WTC11 (cell line): ENCODE measurements around the gene ENTPD8. TPM values are rescaled to one million over a fixed set of nuclear protein-coding genes. Genes with fewer than 3 reads are reported as not detected.

Experiments
- MYBL2 ChIP-seq: sonication (generic); formaldehyde crosslinking; IDR thresholded peaks from 2 replicates; pipeline ENCODE4 v1.8.1; 2023; ENCODE audit warnings: mild to moderate bottlenecking, moderate library complexity, missing genetic modification reagents
- NFATC4 ChIP-seq: fragments of 250-450 bp; sonication (Bioruptor Pico); IDR thresholded peaks from 2 replicates; pipeline ENCODE4 v1.9.0; 2021; ENCODE audit warnings: mild to moderate bottlenecking
- RELA ChIP-seq: sonication (generic); formaldehyde crosslinking; IDR thresholded peaks from 2 replicates; pipeline ENCODE4 v1.8.1; 2022; ENCODE audit warnings: missing genetic modification reagents, mild to moderate bottlenecking, borderline replicate concordance
- SMAD3 ChIP-seq: sonication (generic); formaldehyde crosslinking; IDR thresholded peaks from 2 replicates; pipeline ENCODE4 v1.8.0; 2022; ENCODE audit warnings: missing genetic modification reagents, mild to moderate bottlenecking, borderline replicate concordance
- TCF7 ChIP-seq: sonication (generic); formaldehyde crosslinking; IDR thresholded peaks from 2 replicates; pipeline ENCODE4 v1.8.0; 2022; ENCODE audit warnings: mild to moderate bottlenecking, low read depth, missing genetic modification reagents, moderate library complexity
- ZBTB21 ChIP-seq: sonication (generic); formaldehyde crosslinking; IDR thresholded peaks from 2 replicates; pipeline ENCODE4 v1.8.1; 2023; ENCODE audit warnings: mild to moderate bottlenecking, missing genetic modification reagents, borderline replicate concordance
- total RNA-seq: library from RNA; stranded (reverse); gene quantifications from 3 replicates; pipeline ENCODE4 v1.2.3, GENCODE V29; 2021
- TF ChIP-seq, protein P1 (sequence below): sonication (generic); formaldehyde crosslinking; IDR thresholded peaks from 2 replicates; pipeline ENCODE4 v1.8.1; 2023; ENCODE audit warnings: mild to moderate bottlenecking, missing genetic modification reagents
- TF ChIP-seq, protein P2 (sequence below): sonication (generic); formaldehyde crosslinking; IDR thresholded peaks from 2 replicates; pipeline ENCODE4 v1.8.0; 2022; ENCODE audit warnings: mild to moderate bottlenecking, missing genetic modification reagents
- TF ChIP-seq, protein P3 (sequence below): sonication (generic); formaldehyde crosslinking; conservative IDR thresholded peaks from 2 replicates; pipeline ENCODE4 v1.8.1; 2022; ENCODE audit warnings: mild to moderate bottlenecking, missing genetic modification reagents
- TF ChIP-seq, protein P4 (sequence below): fragments of 250-450 bp; sonication (Bioruptor Pico); IDR thresholded peaks from 2 replicates; pipeline ENCODE4 v1.9.0; 2021; ENCODE audit warnings: mild to moderate bottlenecking, borderline replicate concordance
- TF ChIP-seq, protein P5 (sequence below): fragments of 250-450 bp; sonication (Bioruptor Pico); IDR thresholded peaks from 2 replicates; pipeline ENCODE4 v2.1.2; 2022; ENCODE audit warnings: mild to moderate bottlenecking, moderate library complexity
- TF ChIP-seq, protein P6 (sequence below): sonication (generic); formaldehyde crosslinking; conservative IDR thresholded peaks from 2 replicates; pipeline ENCODE4 v1.8.1; 2023; ENCODE audit warnings: mild to moderate bottlenecking, low read depth, missing genetic modification reagents, moderate library complexity
- TF ChIP-seq, protein P7 (sequence below): sonication (generic); formaldehyde crosslinking; IDR thresholded peaks from 2 replicates; pipeline ENCODE4 v1.8.1; 2023; ENCODE audit warnings: mild to moderate bottlenecking, missing genetic modification reagents, moderate library complexity
- TF ChIP-seq, protein P8 (sequence below): fragments of 250-450 bp; sonication (Bioruptor Pico); IDR thresholded peaks from 2 replicates; pipeline ENCODE4 v1.9.0; 2021; ENCODE audit warnings: moderate library complexity, mild to moderate bottlenecking, inconsistent platforms, borderline replicate concordance
- TF ChIP-seq, protein P9 (sequence below): fragments of 200-600 bp; IDR thresholded peaks from 2 replicates; pipeline ENCODE4 v1.8.0; 2022; ENCODE audit warnings: antibody characterized with exemption
- TF ChIP-seq, protein P10 (sequence below): sonication (generic); formaldehyde crosslinking; IDR thresholded peaks from 2 replicates; pipeline ENCODE4 v1.8.0; 2022; ENCODE audit warnings: mild to moderate bottlenecking, missing genetic modification reagents
- TF ChIP-seq, protein P11 (sequence below): sonication (generic); formaldehyde crosslinking; IDR thresholded peaks from 2 replicates; pipeline ENCODE4 v1.8.1; 2022; ENCODE audit warnings: low read depth, mild to moderate bottlenecking, moderate library complexity, missing genetic modification reagents, borderline replicate concordance

The ENTPD8 gene
- total RNA-seq, 1 experiment from 2014 or later = 2.3 TPM

DNA sequence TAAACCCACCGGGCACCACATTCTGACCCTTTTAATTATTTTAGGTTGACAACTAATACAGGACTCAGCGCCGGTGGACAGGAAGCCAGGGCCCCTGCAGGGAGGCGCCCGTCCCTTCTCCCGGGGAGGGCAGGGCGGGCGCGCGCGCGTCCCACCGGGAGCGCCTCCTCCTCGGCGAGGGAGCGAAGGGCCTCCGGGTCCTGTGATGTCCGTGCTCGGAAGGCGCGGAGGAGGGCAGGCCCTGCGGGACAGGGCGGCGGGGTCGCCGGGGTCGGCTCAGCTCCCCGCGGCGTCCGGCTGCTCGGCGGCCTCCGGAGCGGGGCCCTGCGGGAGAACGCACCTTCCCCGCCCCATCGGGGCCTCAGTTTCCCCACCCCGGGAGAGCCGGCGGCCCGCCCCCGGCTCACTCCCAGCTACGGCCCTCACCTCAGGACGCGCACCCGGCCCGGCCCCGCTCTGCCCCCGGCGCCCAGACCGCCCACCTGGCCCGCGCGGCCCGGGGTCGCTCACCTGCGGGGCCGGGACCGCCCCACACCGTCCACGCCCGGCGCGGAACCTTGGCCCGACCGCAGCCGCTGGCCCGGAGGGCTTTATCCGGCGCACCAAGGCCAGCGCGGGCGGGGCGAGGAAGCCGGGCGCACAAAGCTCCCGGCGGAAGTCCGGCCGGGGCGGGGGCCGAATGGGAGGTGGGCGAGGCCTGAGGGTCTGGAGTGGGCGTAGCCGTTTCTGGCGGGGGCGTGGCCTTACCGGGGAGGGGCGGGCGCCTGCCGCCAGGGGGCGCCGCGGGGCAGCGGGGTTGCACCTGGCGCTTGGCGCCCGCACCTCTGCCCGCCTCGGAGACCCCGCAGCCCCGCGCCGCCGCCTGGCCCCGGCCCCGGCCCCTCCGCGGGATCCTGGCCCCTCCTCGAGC, 18.3 kb downstream of the ENTPD8 start, which contains the start of the genes EXD3 and NOXA1 (continued):
- TF ChIP-seq, protein P1, sequence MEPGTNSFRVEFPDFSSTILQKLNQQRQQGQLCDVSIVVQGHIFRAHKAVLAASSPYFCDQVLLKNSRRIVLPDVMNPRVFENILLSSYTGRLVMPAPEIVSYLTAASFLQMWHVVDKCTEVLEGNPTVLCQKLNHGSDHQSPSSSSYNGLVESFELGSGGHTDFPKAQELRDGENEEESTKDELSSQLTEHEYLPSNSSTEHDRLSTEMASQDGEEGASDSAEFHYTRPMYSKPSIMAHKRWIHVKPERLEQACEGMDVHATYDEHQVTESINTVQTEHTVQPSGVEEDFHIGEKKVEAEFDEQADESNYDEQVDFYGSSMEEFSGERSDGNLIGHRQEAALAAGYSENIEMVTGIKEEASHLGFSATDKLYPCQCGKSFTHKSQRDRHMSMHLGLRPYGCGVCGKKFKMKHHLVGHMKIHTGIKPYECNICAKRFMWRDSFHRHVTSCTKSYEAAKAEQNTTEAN = no peak
- TF ChIP-seq MYBL2 (CRISPR knock-in tag) = peak; percentile 13; the same call in 1 of the 2 replicates
- TF ChIP-seq, protein P2, sequence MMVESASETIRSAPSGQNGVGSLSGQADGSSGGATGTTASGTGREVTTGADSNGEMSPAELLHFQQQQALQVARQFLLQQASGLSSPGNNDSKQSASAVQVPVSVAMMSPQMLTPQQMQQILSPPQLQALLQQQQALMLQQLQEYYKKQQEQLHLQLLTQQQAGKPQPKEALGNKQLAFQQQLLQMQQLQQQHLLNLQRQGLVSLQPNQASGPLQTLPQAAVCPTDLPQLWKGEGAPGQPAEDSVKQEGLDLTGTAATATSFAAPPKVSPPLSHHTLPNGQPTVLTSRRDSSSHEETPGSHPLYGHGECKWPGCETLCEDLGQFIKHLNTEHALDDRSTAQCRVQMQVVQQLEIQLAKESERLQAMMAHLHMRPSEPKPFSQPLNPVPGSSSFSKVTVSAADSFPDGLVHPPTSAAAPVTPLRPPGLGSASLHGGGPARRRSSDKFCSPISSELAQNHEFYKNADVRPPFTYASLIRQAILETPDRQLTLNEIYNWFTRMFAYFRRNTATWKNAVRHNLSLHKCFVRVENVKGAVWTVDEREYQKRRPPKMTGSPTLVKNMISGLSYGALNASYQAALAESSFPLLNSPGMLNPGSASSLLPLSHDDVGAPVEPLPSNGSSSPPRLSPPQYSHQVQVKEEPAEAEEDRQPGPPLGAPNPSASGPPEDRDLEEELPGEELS (CRISPR knock-in tag) = peak; percentile 26; the same call in 1 of the 2 replicates
- TF ChIP-seq, protein P3, sequence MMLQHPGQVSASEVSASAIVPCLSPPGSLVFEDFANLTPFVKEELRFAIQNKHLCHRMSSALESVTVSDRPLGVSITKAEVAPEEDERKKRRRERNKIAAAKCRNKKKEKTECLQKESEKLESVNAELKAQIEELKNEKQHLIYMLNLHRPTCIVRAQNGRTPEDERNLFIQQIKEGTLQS = no peak
- TF ChIP-seq, protein P4, sequence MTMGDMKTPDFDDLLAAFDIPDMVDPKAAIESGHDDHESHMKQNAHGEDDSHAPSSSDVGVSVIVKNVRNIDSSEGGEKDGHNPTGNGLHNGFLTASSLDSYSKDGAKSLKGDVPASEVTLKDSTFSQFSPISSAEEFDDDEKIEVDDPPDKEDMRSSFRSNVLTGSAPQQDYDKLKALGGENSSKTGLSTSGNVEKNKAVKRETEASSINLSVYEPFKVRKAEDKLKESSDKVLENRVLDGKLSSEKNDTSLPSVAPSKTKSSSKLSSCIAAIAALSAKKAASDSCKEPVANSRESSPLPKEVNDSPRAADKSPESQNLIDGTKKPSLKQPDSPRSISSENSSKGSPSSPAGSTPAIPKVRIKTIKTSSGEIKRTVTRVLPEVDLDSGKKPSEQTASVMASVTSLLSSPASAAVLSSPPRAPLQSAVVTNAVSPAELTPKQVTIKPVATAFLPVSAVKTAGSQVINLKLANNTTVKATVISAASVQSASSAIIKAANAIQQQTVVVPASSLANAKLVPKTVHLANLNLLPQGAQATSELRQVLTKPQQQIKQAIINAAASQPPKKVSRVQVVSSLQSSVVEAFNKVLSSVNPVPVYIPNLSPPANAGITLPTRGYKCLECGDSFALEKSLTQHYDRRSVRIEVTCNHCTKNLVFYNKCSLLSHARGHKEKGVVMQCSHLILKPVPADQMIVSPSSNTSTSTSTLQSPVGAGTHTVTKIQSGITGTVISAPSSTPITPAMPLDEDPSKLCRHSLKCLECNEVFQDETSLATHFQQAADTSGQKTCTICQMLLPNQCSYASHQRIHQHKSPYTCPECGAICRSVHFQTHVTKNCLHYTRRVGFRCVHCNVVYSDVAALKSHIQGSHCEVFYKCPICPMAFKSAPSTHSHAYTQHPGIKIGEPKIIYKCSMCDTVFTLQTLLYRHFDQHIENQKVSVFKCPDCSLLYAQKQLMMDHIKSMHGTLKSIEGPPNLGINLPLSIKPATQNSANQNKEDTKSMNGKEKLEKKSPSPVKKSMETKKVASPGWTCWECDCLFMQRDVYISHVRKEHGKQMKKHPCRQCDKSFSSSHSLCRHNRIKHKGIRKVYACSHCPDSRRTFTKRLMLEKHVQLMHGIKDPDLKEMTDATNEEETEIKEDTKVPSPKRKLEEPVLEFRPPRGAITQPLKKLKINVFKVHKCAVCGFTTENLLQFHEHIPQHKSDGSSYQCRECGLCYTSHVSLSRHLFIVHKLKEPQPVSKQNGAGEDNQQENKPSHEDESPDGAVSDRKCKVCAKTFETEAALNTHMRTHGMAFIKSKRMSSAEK (CRISPR knock-in tag) = no peak
- TF ChIP-seq, protein P5, sequence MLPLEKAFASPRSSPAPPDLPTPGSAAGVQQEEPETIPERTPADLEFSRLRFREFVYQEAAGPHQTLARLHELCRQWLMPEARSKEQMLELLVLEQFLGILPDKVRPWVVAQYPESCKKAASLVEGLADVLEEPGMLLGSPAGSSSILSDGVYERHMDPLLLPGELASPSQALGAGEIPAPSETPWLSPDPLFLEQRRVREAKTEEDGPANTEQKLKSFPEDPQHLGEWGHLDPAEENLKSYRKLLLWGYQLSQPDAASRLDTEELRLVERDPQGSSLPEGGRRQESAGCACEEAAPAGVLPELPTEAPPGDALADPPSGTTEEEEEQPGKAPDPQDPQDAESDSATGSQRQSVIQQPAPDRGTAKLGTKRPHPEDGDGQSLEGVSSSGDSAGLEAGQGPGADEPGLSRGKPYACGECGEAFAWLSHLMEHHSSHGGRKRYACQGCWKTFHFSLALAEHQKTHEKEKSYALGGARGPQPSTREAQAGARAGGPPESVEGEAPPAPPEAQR (CRISPR knock-in tag) = no peak
- TF ChIP-seq TCF7 (CRISPR knock-in tag) = no peak; the same call in 1 of the 2 replicates
- TF ChIP-seq, protein P6, sequence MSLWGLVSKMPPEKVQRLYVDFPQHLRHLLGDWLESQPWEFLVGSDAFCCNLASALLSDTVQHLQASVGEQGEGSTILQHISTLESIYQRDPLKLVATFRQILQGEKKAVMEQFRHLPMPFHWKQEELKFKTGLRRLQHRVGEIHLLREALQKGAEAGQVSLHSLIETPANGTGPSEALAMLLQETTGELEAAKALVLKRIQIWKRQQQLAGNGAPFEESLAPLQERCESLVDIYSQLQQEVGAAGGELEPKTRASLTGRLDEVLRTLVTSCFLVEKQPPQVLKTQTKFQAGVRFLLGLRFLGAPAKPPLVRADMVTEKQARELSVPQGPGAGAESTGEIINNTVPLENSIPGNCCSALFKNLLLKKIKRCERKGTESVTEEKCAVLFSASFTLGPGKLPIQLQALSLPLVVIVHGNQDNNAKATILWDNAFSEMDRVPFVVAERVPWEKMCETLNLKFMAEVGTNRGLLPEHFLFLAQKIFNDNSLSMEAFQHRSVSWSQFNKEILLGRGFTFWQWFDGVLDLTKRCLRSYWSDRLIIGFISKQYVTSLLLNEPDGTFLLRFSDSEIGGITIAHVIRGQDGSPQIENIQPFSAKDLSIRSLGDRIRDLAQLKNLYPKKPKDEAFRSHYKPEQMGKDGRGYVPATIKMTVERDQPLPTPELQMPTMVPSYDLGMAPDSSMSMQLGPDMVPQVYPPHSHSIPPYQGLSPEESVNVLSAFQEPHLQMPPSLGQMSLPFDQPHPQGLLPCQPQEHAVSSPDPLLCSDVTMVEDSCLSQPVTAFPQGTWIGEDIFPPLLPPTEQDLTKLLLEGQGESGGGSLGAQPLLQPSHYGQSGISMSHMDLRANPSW (CRISPR knock-in tag) = no peak
- TF ChIP-seq SMAD3 (CRISPR knock-in tag) = no peak
- TF ChIP-seq, protein P7, sequence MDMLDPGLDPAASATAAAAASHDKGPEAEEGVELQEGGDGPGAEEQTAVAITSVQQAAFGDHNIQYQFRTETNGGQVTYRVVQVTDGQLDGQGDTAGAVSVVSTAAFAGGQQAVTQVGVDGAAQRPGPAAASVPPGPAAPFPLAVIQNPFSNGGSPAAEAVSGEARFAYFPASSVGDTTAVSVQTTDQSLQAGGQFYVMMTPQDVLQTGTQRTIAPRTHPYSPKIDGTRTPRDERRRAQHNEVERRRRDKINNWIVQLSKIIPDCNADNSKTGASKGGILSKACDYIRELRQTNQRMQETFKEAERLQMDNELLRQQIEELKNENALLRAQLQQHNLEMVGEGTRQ = 0 out of 2 replicates have a peak, but pooled peaks have one; percentile 22
- TF ChIP-seq RELA (CRISPR knock-in tag) = no peak
- TF ChIP-seq, protein P8, sequence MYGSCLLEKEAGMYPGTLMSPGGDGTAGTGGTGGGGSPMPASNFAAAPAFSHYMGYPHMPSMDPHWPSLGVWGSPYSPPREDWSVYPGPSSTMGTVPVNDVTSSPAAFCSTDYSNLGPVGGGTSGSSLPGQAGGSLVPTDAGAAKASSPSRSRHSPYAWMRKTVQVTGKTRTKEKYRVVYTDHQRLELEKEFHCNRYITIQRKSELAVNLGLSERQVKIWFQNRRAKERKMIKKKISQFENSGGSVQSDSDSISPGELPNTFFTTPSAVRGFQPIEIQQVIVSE (CRISPR knock-in tag) = no peak
- TF ChIP-seq ZBTB21 (CRISPR knock-in tag) = no peak
- no peak for TF ChIP-seq NFATC4 (CRISPR knock-in tag)
- TF ChIP-seq, protein P9, sequence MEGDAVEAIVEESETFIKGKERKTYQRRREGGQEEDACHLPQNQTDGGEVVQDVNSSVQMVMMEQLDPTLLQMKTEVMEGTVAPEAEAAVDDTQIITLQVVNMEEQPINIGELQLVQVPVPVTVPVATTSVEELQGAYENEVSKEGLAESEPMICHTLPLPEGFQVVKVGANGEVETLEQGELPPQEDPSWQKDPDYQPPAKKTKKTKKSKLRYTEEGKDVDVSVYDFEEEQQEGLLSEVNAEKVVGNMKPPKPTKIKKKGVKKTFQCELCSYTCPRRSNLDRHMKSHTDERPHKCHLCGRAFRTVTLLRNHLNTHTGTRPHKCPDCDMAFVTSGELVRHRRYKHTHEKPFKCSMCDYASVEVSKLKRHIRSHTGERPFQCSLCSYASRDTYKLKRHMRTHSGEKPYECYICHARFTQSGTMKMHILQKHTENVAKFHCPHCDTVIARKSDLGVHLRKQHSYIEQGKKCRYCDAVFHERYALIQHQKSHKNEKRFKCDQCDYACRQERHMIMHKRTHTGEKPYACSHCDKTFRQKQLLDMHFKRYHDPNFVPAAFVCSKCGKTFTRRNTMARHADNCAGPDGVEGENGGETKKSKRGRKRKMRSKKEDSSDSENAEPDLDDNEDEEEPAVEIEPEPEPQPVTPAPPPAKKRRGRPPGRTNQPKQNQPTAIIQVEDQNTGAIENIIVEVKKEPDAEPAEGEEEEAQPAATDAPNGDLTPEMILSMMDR = peak; percentile 66; the same call in 1 of the 2 replicates
- TF ChIP-seq, protein P10, sequence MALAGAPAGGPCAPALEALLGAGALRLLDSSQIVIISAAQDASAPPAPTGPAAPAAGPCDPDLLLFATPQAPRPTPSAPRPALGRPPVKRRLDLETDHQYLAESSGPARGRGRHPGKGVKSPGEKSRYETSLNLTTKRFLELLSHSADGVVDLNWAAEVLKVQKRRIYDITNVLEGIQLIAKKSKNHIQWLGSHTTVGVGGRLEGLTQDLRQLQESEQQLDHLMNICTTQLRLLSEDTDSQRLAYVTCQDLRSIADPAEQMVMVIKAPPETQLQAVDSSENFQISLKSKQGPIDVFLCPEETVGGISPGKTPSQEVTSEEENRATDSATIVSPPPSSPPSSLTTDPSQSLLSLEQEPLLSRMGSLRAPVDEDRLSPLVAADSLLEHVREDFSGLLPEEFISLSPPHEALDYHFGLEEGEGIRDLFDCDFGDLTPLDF (CRISPR knock-in tag) = no peak
- TF ChIP-seq, protein P11, sequence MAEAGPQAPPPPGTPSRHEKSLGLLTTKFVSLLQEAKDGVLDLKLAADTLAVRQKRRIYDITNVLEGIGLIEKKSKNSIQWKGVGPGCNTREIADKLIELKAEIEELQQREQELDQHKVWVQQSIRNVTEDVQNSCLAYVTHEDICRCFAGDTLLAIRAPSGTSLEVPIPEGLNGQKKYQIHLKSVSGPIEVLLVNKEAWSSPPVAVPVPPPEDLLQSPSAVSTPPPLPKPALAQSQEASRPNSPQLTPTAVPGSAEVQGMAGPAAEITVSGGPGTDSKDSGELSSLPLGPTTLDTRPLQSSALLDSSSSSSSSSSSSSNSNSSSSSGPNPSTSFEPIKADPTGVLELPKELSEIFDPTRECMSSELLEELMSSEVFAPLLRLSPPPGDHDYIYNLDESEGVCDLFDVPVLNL = no peak
